Stimulated activated CD8-positive, alpha-beta memory T cell treated with anti-CD3 and anti-CD28 coated beads, Interleukin-15, amount 100 ng/mL, for 48 hours (primary cell): Measurements from ENCODE around the gene ADAMTS9.

Source experiments
- DNase-seq, 2 donors: peaks; one replicate each; pipeline ENCODE4 v3.0.0-alpha.2; 2020; ENCODE audit warnings: low read depth in 2 of 2

ADAMTS9 gene, protein sequence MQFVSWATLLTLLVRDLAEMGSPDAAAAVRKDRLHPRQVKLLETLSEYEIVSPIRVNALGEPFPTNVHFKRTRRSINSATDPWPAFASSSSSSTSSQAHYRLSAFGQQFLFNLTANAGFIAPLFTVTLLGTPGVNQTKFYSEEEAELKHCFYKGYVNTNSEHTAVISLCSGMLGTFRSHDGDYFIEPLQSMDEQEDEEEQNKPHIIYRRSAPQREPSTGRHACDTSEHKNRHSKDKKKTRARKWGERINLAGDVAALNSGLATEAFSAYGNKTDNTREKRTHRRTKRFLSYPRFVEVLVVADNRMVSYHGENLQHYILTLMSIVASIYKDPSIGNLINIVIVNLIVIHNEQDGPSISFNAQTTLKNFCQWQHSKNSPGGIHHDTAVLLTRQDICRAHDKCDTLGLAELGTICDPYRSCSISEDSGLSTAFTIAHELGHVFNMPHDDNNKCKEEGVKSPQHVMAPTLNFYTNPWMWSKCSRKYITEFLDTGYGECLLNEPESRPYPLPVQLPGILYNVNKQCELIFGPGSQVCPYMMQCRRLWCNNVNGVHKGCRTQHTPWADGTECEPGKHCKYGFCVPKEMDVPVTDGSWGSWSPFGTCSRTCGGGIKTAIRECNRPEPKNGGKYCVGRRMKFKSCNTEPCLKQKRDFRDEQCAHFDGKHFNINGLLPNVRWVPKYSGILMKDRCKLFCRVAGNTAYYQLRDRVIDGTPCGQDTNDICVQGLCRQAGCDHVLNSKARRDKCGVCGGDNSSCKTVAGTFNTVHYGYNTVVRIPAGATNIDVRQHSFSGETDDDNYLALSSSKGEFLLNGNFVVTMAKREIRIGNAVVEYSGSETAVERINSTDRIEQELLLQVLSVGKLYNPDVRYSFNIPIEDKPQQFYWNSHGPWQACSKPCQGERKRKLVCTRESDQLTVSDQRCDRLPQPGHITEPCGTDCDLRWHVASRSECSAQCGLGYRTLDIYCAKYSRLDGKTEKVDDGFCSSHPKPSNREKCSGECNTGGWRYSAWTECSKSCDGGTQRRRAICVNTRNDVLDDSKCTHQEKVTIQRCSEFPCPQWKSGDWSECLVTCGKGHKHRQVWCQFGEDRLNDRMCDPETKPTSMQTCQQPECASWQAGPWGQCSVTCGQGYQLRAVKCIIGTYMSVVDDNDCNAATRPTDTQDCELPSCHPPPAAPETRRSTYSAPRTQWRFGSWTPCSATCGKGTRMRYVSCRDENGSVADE (N-terminal part only)

DNA sequence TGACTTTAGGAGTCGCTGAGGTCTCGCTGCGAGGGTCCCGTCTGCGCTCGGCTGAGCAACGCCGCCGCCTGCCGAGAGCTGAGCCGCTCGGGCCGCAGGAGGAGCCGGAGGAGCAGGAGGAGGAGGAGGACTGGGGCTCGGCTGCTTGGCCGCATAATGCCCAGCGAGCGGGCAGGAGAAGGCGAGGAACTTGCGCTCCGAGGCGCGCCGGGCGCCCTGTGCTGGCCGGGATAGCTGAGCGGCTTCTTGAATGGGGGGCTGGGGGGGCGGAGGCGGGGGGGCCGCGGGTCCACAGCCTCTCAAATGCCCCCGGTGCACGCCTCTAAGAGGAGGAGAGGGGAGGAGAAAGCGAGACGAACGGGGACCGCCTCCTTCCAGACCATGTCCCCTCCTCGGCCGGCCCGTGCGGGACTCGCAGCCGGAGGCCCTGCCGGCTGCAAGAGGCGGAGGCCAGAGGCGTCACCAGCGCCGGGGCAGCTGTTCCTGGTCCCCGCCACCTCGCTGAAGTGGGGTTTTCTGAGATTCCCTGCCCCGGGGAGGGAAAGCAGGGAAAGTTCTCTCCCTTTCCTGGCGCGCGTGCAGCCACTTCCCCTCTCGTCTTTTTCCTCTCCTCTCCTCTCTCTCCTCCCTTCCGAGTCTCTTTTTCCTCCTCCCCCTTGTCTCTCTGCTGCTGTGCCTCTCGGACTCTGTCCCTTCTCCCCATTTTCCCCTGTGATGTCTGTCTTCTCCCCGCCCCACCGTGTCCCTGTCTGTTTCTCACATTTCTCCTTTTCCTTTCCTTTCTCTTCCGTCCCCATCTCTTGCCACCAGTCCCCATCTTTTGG lies at the start of gene ADAMTS9:
ADAMTS9 (minus strand) TSS at position 220 of the 824 bp plus-strand sequence. CDS start 343 bp downstream, outside the sequence.
- no peak for DNase-seq

DNA sequence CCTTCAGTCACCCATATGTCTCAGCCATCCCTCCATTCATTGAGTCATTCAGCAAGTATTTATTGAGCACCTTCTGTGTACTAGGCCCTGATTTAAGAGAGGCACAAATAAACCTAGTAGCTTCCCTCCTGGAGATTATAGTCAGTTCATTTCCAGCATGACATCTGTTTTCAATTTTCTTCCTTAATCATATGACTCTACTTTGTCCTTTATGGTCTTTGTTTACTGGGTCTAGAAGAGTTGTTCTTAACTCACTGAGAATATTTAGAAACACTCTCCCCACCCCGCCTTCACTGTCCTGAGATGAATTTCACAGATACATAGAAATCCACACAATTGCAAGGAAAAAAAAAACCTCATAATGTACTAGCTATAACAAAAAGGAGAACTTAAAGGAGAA lies 44.8 kb upstream of the ADAMTS9 start:
- no peak for DNase-seq

DNA sequence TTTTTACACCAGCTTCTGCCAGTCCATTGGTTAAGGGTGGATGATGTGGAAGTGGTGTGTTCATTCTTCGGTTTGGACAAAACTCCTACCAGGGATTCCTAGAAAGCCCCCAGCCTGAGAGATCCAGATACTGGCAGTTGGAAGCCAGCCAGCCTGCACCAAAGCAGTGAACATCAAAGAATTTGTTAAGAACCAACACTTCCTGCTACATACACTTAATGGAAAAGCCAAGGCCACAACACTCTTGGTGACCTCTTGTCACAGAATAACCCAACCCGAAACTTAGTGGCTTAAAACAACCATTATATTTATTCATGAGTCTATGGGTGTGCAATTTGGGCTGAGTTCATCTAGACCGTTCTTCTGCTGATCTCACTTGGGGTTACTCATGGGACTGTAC lies 42.9 kb upstream of the ADAMTS9 start:
- no peak for DNase-seq

DNA sequence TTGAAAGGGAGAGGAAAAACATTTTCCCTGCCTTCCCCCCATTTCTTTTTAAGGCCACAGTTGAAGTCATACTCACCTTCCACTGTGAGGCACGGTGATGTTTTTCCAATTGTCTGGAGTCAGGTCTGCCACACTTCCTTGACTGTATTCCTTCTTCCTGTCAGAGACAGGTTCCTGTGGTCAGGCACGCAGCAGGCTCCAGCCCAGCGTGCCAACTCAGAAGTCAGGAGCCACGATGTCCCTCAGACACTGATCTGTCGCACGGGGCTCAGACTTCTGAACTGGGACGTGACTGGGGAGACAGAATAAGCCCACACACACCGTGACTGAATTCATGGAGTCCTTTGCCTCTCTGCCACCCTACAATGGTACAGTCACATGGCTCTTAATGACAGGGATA lies 41.2 kb upstream of the ADAMTS9 start:
- DNase-seq = no peak

DNA sequence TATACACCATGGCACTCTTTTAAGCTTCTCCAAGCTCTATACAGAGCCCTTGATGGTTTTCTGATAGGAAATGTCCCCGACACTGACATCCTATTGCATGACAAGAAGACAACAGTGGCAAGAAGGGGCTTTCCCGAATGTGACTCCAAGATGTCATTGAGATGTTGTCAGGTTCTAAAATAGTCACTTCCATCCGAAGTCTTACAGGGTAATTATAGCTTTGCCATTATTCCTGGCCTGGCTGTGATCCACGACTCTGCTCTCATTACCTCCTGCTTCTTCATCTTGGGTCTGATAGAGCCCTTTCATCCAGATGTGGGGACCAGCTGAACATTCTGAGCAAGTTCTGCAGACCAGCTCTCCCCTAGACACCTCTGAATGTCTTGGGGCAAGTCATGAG lies 40.6 kb upstream of the ADAMTS9 start:
- no peak for DNase-seq

DNA sequence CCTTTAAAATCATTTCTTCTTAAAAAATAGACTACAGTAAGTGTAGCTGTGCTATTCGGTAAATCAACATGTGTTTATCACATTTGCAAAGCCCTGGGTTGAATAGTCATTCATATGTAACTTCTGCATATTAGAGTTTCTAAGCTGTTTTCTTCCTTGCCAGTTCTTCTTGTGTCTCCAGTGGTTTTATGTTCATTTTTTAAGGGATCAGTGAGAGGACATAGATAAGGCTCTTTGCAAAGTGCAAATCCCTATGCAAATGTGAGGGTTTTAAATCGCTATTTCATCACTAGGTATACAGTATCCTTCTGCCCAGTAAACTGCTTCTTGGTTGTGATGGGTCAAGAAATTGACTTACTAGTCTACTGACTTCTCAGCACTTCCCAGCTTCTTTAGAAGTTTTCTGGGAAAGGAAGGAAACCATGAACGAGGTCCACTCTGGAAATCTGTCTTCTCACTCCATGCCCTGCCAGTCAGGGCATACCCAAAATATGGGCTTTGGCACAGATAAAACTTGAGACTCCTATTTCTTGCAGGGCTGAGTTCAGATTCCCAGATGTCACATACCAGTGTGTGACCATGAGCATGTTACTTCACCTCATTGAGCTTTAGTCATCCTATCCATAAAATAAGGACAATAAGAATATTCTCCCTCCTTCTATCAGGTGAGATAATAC lies 38.8 kb upstream of the ADAMTS9 start:
- no peak for DNase-seq

DNA sequence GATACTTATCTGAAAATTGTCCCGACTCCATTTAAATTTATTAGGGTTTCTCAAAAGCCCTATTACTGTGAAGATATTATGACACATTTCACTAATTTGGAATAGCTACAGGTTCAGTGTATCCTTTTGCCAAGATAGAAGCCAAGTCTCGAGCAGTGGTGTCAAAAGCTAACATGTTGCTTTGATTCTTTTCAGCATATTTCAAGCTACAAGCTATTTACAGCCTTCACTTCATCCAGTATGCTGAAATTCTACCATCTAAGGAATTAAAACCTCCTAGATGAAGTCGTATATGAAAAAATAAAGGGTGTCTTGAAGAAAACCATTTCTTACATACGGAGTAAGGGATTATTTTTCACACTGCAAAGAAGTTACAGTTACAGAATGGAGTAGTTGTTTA lies 31.2 kb upstream of the ADAMTS9 start:
- no peak for DNase-seq

DNA sequence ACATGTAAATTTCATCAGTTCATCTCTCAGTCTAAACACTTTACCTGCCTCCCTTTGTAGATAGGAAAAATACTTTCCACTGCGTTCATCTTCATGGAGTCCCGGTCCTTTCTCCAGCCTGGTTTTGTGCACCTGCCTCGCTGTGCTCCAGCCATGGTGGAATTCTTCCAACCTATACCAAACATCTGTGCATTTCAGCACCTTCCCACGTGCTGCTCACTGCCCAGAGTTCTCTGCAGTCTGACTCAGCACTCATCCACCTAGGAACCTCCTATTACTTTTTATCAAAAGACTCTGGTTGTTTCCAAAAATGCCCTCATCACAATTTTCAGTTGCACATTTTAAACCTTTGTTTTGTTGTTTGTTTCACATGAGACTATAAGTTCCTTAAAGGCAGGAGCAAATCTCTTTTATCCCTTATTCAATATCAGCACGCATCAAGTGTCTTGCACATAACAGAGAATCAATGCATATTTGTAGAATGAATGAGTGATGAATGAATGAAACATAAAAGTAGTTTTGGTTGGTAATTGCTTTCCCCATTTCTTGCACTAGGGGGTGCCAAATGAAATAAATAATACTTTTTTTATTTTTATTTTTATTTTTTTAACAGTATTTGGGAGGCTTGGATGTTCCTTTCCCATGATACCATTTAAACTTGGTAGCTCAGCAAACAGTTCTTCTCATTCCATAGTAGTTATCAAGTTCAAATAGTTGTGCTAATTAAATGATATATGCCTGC lies 30.2 kb upstream of the ADAMTS9 start:
- DNase-seq = no peak

DNA sequence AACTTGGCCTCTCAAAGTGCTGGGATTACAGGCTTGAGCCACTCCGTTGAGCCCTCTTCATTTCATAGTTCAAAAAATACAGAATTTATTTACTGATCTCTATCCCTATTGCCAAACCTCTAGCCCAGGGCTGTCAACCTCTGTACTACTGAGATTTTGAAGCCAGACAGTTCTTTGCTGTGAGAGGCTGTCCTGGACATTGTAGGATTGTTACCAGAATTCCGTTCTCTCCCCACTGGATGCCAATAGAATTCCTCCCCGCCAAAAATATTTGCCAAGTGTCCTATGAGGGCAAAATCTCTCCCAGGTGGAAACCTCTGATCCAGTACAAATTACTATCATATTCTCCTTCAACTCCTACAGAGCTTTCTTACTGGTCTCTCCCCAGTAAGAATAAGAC lies 29.6 kb upstream of the ADAMTS9 start:
- no peak for DNase-seq

DNA sequence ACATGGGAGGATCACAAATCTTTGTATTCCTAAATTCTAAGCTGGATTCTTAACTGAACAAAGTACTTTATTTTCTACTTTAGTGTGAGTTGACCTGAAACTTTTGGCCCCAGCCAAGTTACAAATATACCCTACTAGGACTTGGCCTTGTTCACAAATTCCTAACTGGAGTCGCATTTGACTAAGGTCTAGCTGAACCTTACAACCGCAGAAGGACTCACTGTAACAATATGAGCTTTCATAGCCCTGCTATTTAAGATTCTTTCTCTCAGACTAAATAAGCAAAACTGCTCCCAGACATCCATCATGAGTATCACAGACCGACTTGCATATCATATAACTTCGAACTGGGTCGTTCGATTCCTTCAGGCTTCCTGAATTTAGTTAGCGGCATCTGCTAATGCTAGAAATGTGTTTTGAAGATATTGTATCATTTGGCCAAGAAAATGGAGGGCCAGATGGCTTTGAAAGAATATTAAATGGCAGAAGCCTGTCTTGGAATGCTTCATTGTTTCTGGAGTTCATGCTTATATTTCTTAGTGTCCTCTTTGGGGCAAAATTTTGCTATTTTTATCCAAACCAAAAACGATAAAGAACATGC lies 28.4 kb upstream of the ADAMTS9 start:
- no peak for DNase-seq

DNA sequence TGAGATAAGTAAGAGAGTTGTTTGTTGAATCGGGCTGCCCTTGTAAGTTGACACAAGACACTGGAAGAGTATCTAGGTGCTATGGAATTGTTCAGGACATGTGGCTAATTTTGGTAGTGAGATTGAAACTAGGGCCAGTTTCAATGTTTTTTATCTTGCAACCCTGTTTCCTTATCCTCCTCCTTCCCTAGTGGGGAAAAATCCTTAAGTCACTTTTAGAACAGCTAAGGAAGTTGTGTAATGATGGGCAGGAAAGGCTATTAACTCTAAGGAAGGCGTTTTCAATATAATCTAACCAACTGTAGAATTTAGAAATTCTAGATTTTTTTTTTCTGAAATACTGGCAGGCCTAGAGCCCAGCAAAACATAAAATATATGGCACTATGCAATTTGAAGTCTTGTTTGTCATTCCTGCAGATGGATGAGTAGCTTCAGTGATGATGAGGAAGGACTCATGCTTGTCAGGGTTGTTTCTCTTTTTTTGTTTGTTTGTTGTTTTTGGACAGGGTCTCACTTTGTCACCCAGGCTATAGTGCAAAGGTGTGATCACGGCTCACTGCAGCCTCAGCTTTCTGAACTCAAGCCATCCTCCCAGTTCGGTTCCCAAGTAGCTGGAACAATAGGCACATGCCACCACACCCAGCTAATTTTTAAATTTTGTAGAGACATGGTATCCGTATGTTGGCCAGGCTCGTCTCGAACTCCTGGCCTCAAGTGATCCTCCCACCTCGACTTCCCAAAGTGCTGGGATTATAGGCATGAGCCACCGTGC lies 27.6 kb upstream of the ADAMTS9 start:
- no peak for DNase-seq

DNA sequence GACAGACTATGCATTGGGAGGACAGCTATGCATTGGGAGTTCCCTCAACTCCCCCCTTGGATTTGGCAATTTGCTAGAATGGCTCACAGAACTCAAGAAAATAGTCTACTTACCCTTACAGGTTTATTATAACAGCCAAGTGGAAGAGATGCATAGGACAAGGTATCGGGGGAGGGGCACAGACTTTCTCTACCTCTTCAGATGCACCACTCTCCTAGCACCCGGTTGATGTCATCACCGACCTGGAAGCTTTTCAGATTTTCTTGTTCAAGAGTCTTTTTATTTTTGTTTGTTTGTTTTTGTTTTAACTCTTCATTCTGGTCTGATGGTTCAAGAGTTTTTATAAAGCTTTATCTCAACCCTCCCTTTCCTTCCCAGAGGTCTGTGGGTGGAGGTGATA lies 20.7 kb upstream of the ADAMTS9 start:
- no peak for DNase-seq

DNA sequence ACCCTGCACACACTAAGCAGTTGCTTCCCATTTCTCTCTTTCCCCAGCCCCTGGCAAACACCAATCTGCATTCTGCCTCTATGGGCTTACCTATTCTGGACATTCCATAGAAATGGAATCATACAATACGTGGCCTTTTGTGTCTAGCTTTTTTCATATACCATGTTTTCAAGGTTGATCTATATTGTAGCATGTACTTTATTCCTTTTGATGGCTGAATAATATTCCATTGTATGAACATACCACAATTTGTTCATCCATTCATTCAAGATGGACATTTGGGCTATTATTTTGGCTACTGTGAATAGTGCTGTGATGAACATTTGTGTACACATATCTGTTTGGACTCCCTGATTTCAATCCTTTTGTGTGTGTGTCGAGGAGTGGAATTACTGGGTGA lies 18.1 kb upstream of the ADAMTS9 start:
- no peak for DNase-seq

DNA sequence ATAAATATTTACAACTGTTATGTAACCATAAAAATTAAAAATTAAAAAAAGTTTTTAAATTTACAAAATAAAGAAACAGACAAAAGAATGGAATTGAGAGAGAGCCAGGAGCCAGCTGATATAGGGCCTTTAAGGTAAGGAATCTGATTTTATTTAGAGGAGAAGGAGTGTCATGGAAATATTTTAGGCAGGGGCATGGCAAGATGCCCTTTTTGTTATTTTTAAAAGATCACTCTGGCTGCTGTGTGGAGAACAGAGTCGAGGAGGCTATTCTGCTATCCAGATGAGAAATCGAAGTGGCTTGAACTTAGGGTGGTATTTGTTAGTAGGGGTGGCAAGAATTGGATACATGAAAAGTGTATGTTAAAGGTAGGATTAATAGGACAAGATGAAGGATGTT lies 9.1 kb upstream of the ADAMTS9 start:
- no peak for DNase-seq

DNA sequence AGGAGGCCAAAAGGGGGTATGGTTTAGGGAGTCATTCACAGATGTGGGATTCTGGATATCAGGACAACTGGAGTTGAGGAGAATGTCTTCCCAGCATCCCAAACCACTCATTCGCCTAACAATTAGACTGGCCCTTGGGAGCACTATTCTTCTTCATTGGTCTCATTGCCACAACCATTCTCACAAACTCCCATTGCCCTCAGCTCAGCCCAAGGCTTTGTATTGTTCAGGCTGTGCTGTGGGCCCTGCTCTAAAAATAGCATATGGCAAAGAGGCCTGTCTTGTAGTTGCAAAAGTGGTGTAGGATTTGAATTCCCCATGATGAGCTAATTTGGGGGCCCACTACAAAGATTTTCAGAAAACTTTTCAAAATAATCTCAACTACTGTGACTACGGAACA lies 6.3 kb upstream of the ADAMTS9 start:
- no peak for DNase-seq

DNA sequence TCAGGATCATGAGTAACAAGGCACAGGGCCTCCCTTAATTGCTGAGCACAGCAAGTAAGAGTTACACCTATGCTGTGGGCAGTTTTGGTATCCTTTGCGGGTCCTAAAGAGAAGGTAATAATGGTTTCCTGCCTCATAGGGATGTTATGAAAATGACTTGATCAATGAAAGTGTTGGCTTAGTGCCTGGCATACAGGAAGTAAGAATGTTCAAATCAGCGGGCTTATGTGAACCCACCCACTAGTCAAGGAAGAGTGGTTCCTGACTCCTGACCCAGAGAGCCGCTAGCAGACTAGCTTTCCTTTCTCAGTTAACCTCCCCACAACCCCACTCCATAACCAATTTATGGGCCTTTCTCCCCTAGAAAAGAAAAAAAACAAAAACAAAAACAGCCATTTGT lies 5.2 kb upstream of the ADAMTS9 start:
- no peak for DNase-seq

DNA sequence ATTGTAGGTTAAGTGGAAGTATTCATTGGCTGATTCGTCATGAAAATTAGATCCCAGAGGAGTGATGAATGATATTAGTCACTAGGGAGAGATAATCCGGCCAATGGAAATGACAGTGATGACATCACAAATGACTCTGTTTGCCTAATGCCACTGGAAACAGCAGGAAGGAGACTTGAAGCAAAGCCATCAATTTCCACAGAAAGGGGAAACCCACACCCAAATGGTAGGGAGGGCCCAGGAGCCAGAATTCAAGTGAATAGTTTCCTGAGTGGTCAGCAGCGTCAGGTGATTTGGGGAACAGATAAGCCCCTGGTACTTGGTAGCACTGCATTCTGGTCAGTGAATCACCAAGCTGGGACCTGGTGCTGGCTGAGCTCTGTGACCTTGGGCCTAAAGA lies 3.3 kb upstream of the ADAMTS9 start:
- no peak for DNase-seq

DNA sequence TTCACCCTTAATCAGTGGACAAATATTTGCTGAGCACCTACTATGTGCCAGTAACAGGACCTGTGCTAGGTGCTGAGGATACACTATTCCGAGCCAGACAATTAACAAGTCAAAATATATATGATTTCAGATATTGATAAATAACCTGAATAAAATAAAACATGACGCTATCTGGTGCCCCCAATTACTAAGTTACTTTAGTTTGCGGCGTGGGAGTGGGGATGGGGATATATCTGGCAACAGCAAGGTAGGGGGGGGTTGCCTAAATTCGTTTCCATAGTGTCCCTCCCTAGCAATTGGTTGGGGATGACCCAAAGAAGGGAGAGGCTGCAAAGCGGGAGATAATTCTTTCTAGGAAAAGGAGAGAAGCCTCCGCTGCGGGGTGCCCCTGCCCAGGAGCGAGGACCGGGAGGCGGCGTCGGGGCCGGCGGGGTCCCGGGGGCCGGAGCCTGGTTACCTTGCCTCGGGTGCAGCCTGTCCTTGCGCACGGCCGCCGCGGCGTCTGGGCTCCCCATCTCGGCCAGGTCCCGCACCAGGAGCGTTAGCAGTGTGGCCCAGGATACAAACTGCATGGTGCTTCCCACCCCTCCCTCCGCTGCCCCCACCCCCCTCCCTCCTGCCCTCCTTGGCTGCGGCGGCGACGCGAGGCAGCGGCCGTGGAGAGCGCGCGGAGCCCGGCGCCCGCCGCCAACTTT lies 567 bp downstream of the ADAMTS9 start:
- no peak for DNase-seq
